ENCODE results near the gene WDR4.
"Not testable (repeated sequence)": the region's sequence is repeated elsewhere in the genome, so short reads cannot be mapped to it uniquely, and the experiment has no call there.

Gene WDR4

GRCh38 chr21:42839271-42840231 lies 39.8 kb downstream of the WDR4 start:
- no peak for DNase-seq (ENCODE audit: low read depth, low spot score)

- not testable (repeated sequence) for DNase-seq (ENCODE audit: low read depth, low spot score)
Measured at GRCh38 chr21:42838212-42838690, 41.1 kb downstream of the WDR4 start.

GRCh38 chr21:42837421-42838211 lies 41.7 kb downstream of the WDR4 start:
- no peak for DNase-seq (ENCODE audit: low read depth, low spot score)

- no peak for DNase-seq (ENCODE audit: low read depth, low spot score)
Measured at GRCh38 chr21:42836767-42837301, 42.5 kb downstream of the WDR4 start.

- no peak for DNase-seq (ENCODE audit: low read depth, low spot score)
Measured at GRCh38 chr21:42836402-42836666, 43.0 kb downstream of the WDR4 start.

GRCh38 chr21:42835611-42836401 lies 43.5 kb downstream of the WDR4 start:
- DNase-seq (ENCODE audit: low read depth, low spot score) = no peak

GRCh38 chr21:42835211-42835610 lies 44.1 kb downstream of the WDR4 start:
- no peak for DNase-seq (ENCODE audit: low read depth, low spot score)

- DNase-seq (ENCODE audit: low read depth, low spot score) = no peak
Measured at GRCh38 chr21:42834726-42835191, 44.6 kb downstream of the WDR4 start.

- no peak for DNase-seq (ENCODE audit: low read depth, low spot score)
Measured at GRCh38 chr21:42833859-42834725, 45.2 kb downstream of the WDR4 start.

- no peak for DNase-seq (ENCODE audit: low read depth, low spot score)
Measured at GRCh38 chr21:42833439-42833815, 45.9 kb downstream of the WDR4 start.

GRCh38 chr21:42832321-42832630 lies 47.1 kb downstream of the WDR4 start:
- not testable (repeated sequence) for DNase-seq (ENCODE audit: low read depth, low spot score)

- DNase-seq (ENCODE audit: low read depth, low spot score) = no peak
Measured at GRCh38 chr21:42830456-42831455, 48.6 kb downstream of the WDR4 start.

GRCh38 chr21:42829954-42830353 lies 49.4 kb downstream of the WDR4 start:
- no peak for DNase-seq (ENCODE audit: low read depth, low spot score)

- no peak for DNase-seq (ENCODE audit: low read depth, low spot score)
Measured at GRCh38 chr21:42829417-42829816, 49.9 kb downstream of the WDR4 start.

- DNase-seq (ENCODE audit: low read depth, low spot score) = no peak
Measured at GRCh38 chr21:42827588-42827987, 51.8 kb downstream of the WDR4 start.

- DNase-seq (ENCODE audit: low read depth, low spot score) = no peak
Measured at GRCh38 chr21:42820616-42821465, 58.5 kb downstream of the WDR4 start.

GRCh38 chr21:42819861-42820615 lies 59.3 kb downstream of the WDR4 start:
- DNase-seq (ENCODE audit: low read depth, low spot score) = no peak

- peak; percentile 20 for DNase-seq (ENCODE audit: low read depth, low spot score)
Measured at GRCh38 chr21:42818328-42818749, 61.0 kb downstream of the WDR4 start.
